GM19455 (cell line): ENCODE measurements around the gene NR2E1.

Source experiments
- ATAC-seq: cut with Tn5 transposase; IDR thresholded peaks from one replicate; pipeline ENCODE4 v1.9.1; 2021; ENCODE audit not compliant: unreplicated experiment

The NR2E1 gene

DNA sequence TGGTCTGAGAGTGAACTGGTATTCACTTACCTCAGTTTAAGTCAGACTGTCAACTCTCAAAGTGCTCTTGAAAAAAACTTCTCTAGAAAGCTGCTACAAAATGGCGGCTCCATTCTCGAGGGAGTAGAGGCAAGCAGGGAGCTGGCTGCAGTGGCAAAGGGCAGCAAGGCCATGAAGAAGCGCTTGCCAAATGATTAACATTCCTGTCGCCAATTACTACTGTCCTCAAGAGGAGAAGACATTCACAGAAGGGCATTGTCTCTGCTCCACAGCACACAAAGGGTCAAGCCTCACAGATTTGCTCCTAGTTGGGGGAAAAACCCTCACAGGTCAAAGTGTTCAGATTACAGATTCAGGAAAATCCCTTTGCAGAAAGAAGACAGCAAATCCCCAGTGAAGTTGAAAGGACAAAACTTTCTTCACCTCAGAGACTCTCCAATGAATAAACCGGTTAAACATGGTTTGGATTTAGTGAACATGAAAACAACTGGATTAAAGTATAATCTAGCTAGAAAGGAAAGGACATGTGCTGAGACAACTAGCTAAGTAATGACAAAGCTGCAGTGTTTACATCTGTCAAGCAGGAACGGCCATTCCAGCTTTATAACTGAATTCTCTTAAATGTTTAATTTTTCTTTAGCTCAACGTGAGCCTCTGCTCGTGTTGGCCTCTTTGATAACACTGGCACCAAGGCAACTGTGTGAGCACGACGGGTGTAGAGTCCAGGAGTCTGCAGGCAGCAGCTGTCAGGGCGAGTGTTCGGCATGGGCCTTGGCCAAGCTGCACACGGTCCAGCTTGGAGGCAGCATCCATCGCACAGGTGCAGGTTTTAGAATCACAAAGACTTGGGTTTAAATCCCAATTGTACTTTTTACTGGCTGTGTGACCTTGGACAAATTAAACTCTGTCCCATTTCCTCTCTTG lies 37.6 kb downstream of the NR2E1 start:
- no peak for ATAC-seq

DNA sequence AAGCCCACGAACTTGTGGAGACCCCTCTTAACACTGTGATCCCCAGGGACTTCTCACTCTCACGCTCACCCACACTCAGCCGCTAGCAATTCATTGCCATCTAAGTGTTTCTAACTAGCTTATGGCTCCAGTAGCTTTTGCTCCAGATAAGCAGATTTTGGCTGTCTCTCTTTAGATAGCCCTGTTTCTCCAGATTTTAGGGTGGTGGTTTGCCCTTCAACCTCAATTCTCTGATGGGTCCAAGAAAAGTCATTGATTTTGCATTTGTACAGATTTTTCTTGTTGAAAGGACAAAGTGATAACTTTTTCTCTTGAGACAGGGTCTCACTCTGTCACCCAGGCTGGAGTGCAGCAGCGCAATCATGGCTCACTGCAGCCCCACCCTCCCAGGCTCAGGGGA lies 41.2 kb downstream of the NR2E1 start:
- ATAC-seq = no peak

- ATAC-seq = no peak
These were observed 43.9 kb downstream of the NR2E1 start for GRCh38 chr6:108209738-108210137.

- ATAC-seq = no peak
These were observed 44.7 kb downstream of the NR2E1 start for GRCh38 chr6:108210556-108210955.

GRCh38 chr6:108211671-108212070 lies 45.8 kb downstream of the NR2E1 start:
- no peak for ATAC-seq

DNA sequence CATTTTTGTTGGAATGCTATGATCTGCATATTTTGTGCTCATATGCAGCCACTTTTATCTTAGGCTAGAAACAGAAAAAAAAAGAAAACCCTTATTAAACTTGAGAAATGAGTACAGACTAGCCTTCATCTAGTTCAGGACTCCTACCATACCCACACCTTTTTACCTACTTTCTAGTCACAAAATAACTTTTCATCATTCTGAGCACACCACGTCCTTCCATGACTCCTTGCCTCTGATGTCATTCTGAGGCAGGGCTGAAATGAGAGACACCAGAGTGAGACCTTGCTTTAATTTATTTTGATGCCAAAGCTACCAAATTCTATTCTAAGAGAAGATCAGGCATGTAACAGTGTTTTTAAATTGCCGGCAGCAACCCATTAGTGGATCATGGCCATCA lies 56.2 kb downstream of the NR2E1 start:
- ATAC-seq = no peak

DNA sequence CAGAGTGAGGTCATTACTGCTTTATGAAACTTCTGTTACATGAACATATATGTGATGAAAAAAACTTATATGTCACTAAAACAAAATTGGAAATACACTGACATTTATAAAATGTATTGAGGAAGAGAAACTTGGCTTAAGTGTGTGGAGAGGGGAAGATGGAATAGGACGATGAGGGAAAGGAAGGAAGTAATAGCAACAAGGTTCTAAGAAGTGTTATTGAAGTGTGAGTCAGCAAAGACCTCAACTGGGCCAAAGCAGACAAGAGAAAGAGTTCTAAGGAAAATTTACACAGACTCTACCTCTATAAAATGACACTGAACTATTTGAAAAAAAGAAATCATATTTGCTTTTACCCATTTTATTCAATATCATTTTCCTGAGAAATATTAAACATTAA lies 56.7 kb downstream of the NR2E1 start:
- no peak for ATAC-seq

GRCh38 chr6:108227290-108227689 lies 61.5 kb downstream of the NR2E1 start:
- no peak for ATAC-seq

- ATAC-seq = no peak
These were observed 62.6 kb downstream of the NR2E1 start for GRCh38 chr6:108228416-108228815.

GRCh38 chr6:108235127-108235526 lies 69.3 kb downstream of the NR2E1 start:
- ATAC-seq = no peak

DNA sequence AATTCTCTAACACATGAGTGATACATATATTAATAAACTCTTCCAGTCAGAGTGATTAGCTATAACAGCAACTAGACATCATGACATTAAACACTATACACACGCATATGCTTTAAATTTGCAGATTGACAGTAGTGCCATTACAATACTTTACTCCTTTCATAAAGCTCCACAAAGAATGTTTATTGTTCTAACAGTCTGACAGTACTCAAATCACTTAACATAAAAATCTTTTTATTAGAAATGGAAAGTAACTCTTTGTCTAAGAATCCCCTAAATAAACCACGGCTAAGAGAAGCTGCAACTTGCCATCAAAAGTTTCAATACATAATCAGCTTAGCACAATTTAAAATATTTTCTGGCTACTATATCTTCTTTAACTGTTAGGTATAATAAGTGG lies 71.0 kb downstream of the NR2E1 start:
- ATAC-seq = no peak

- ATAC-seq = no peak
These were observed 72.5 kb downstream of the NR2E1 start for GRCh38 chr6:108238322-108238721.
